Mesothelial cell of epicardium (in vitro differentiated cells): ENCODE results near the gene PLXDC1. TPM values are rescaled to one million over a fixed set of nuclear protein-coding genes. Genes with fewer than 3 reads are reported as not detected.

Experiments used
- DNase-seq, 2 experiments: peaks; one replicate each; pipeline ENCODE4 v3.0.0; 2021; ENCODE audit warnings: low spot score in 2 of 2; ENCODE audit not compliant: unreplicated experiment in 2 of 2
- H3K27ac Mint-ChIP-seq: 2 replicates; pipeline ENCODE4 v1.8.0; 2021; ENCODE audit warnings: mixed read lengths
- H3K27me3 Mint-ChIP-seq: 2 replicates; pipeline ENCODE4 v1.8.0; 2021; ENCODE audit warnings: low read depth, mixed read lengths
- H3K36me3 Mint-ChIP-seq: 2 replicates; pipeline ENCODE4 v1.8.0; 2021; ENCODE audit warnings: mixed read lengths
- H3K4me1 Mint-ChIP-seq: 2 replicates; pipeline ENCODE4 v1.8.0; 2021; ENCODE audit warnings: mixed read lengths
- H3K4me3 Mint-ChIP-seq: 2 replicates; pipeline ENCODE4 v1.8.0; 2021; ENCODE audit warnings: mild to moderate bottlenecking, moderate library complexity, mixed read lengths
- H3K9me3 Mint-ChIP-seq: 2 replicates; pipeline ENCODE4 v1.8.0; 2021; ENCODE audit warnings: mixed read lengths
- CTCF ChIP-seq: fragments of 200-600 bp; sonication (generic); IDR thresholded peaks from one replicate; pipeline ENCODE4 v1.5.0; 2021; ENCODE audit warnings: antibody characterized with exemption; ENCODE audit not compliant: unreplicated experiment
- total RNA-seq: library from RNA; stranded (reverse); gene quantifications from 3 replicates; pipeline ENCODE4 v1.2.1, GENCODE V29; 2021

The PLXDC1 gene
- total RNA-seq, 1 donor from 2014 or later: 15.4 TPM

- H3K9me3 Mint-ChIP-seq: no peaks in the 10 kb centered on the region
- no peak for TF ChIP-seq CTCF
- peak within 1 kb of the TSS; percentile 59 for H3K27ac Mint-ChIP-seq
- H3K36me3 Mint-ChIP-seq: peaks cover 6% of the 10 kb centered on the region
- peak within 1 kb of the TSS; percentile 95 for H3K4me3 Mint-ChIP-seq
- peaks cover 42% of the 10 kb centered on the region for H3K4me1 Mint-ChIP-seq
- H3K27me3 Mint-ChIP-seq: no peaks in the 10 kb centered on the region
- DNase-seq: peak; percentile 80 to 84
Measured at GRCh38 chr17:39197380-39198185, 46.1 kb upstream of the PLXDC1 start, which contains the start of gene CACNB1. TSS of gene CACNB1 (minus strand) at chr17:39197669. CDS start at chr17:39197495, 174 bp downstream.

GRCh38 chr17:39196808-39197291 is 45.4 kb upstream of the PLXDC1 start:
- peaks cover 38% of the 10 kb centered on the region for H3K4me1 Mint-ChIP-seq
- no peak for TF ChIP-seq CTCF
- H3K27ac Mint-ChIP-seq: no peak overlapping the region
- H3K9me3 Mint-ChIP-seq: no peaks in the 10 kb centered on the region
- peaks cover 5% of the 10 kb centered on the region for H3K36me3 Mint-ChIP-seq
- no peaks in the 10 kb centered on the region for H3K27me3 Mint-ChIP-seq
- peak overlapping the region; percentile 95 for H3K4me3 Mint-ChIP-seq
- no peak for DNase-seq

- H3K9me3 Mint-ChIP-seq: no peaks in the 10 kb centered on the region
- H3K4me3 Mint-ChIP-seq: peak overlapping the region; percentile 95
- DNase-seq: no peak
- H3K27me3 Mint-ChIP-seq: no peaks in the 10 kb centered on the region
- TF ChIP-seq CTCF: no peak
- peaks cover 5% of the 10 kb centered on the region for H3K36me3 Mint-ChIP-seq
- H3K4me1 Mint-ChIP-seq: peaks cover 34% of the 10 kb centered on the region
- no peak overlapping the region for H3K27ac Mint-ChIP-seq
Measured at GRCh38 chr17:39196241-39196807, 44.9 kb upstream of the PLXDC1 start.

GRCh38 chr17:39195568-39196160 is 44.2 kb upstream of the PLXDC1 start:
- peak overlapping the region; percentile 39 for H3K27ac Mint-ChIP-seq

More at GRCh38 chr17:39195568-39196160, 44.2 kb upstream of the PLXDC1 start:
- no peak for DNase-seq
- peaks cover 5% of the 10 kb centered on the region for H3K36me3 Mint-ChIP-seq
- H3K9me3 Mint-ChIP-seq: no peaks in the 10 kb centered on the region
- H3K4me3 Mint-ChIP-seq: peak overlapping the region; percentile 95
- H3K4me1 Mint-ChIP-seq: peaks cover 27% of the 10 kb centered on the region
- no peaks in the 10 kb centered on the region for H3K27me3 Mint-ChIP-seq
- no peak for TF ChIP-seq CTCF
